Measurements from ENCODE around the gene PTGFR. TPM values are rescaled to one million over a fixed set of nuclear protein-coding genes. Genes with fewer than 3 reads are reported as not detected.

Gene PTGFR, protein sequence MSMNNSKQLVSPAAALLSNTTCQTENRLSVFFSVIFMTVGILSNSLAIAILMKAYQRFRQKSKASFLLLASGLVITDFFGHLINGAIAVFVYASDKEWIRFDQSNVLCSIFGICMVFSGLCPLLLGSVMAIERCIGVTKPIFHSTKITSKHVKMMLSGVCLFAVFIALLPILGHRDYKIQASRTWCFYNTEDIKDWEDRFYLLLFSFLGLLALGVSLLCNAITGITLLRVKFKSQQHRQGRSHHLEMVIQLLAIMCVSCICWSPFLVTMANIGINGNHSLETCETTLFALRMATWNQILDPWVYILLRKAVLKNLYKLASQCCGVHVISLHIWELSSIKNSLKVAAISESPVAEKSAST
- total RNA-seq (ENCODE audit: low replicate concordance), result 0.06 TPM in 1 of 2 replicates, not detected in the other

DNA sequence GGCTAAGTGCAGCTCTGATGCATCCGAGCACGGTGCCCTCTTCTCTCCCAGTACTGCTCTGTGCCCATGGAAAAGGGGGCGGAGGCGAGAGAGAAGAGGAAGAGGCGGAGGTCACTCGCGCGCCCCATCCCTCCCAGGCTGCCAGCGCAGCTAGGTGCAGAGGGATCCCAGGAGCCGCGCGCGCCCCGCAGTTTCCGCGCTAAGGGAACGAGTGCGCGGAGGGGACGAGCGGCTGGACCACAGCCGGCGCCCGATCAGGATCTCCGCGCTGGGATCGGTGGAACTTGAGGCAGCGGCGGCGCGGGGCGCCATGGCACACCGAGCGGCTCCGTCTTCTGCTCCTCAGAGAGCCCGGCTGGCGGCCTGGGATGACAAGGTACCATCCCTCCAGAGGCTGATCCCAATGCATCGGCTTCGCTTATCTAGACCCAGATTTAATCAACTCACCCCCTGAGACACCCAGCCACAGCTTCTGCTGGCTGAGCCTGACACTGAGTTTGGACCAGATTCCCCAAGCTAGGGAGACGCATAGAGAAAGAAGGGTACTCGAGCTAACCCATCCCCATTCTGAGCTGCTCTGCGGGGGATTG is at the start of gene PTGFR:
Gene PTGFR (plus strand): TSS at position 114 of the 590 bp plus-strand sequence. CDS start 1,770 bp downstream, outside the sequence.
- TF ChIP-seq EZH2phosphoT487 (IDR thresholded peaks at IDR 0.05) (no peak), EZH2 (IDR thresholded peaks at IDR 0.05) (no peak)
- Histone ChIP-seq H3F3A (ENCODE audit: low read depth) (no peaks in the 10 kb centered on the region), H3K9ac (no peak within 1 kb of the TSS), H2AFZ (replicated peaks) (peak within 1 kb of the TSS; percentile 98), H3K79me2 (ENCODE audit: low read depth) (no peaks in the 10 kb centered on the region), H3K4me2 (peak within 1 kb of the TSS; percentile 81), H3K4me1 (no peaks in the 10 kb centered on the region), H4K20me1 (ENCODE audit: low read depth) (no peaks in the 10 kb centered on the region), H3K27ac (no peak within 1 kb of the TSS), H3K27me3 (peaks cover 63% of the 10 kb centered on the region), H3K9me3 (ENCODE audit: low read depth) (no peaks in the 10 kb centered on the region), H3K36me3 (no peaks in the 10 kb centered on the region), H3K4me3 (peak within 1 kb of the TSS; percentile 57)
- Mint-ChIP-seq H3K27me3 (ENCODE audit: insufficient read depth, low read depth) (peaks cover 23% of the 10 kb centered on the region), H3K4me3 (peak within 1 kb of the TSS; percentile 93), H3K27ac (no peak within 1 kb of the TSS), H3K36me3 (no peaks in the 10 kb centered on the region), H3K4me1 (peaks cover 13% of the 10 kb centered on the region), H3K9me3 (peaks cover 2% of the 10 kb centered on the region)
- DNase-seq (ENCODE audit: low spot score), result peak; percentile 69

DNA sequence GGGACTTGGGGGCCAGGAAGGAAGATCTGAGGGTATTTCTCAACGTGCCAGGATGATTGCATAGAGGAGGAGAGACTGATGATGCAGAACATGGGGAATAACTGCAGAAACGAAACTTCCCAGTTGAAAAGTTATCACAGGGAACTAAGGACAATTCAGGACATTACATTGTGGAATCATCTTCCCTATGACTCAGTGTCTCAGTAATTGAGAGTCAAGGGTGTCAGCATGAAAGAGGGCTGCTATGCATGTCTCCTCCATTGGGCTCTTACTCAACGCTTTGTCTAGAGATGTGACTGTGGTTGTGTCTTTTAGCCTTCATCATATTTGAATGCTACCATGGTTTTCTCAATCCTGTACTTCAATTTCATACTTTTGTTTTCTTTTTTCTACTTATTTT is 48.9 kb upstream of the PTGFR start:
- Histone ChIP-seq H3K4me3 (no peak overlapping the region), H3K4me2 (no peak overlapping the region), H3K27me3 (no peaks in the 10 kb centered on the region), H3K9ac (no peak overlapping the region), H3K36me3 (no peaks in the 10 kb centered on the region), H3K4me1 (no peaks in the 10 kb centered on the region), H3F3A (ENCODE audit: low read depth) (no peaks in the 10 kb centered on the region), H2AFZ (replicated peaks) (no peak overlapping the region), H3K27ac (no peak overlapping the region), H3K9me3 (ENCODE audit: low read depth) (no peaks in the 10 kb centered on the region), H4K20me1 (ENCODE audit: low read depth) (no peaks in the 10 kb centered on the region), H3K79me2 (ENCODE audit: low read depth) (no peaks in the 10 kb centered on the region)
- Mint-ChIP-seq H3K4me3 (no peak overlapping the region), H3K27me3 (ENCODE audit: insufficient read depth, low read depth) (no peaks in the 10 kb centered on the region), H3K4me1 (peaks cover 2% of the 10 kb centered on the region), H3K9me3 (no peaks in the 10 kb centered on the region), H3K27ac (no peak overlapping the region), H3K36me3 (no peaks in the 10 kb centered on the region)
- DNase-seq (ENCODE audit: low spot score), result no peak
- TF ChIP-seq EZH2phosphoT487 (IDR thresholded peaks at IDR 0.05), result no peak
- no peak for TF ChIP-seq EZH2 (IDR thresholded peaks at IDR 0.05)
- TF ChIP-seq, protein P1, sequence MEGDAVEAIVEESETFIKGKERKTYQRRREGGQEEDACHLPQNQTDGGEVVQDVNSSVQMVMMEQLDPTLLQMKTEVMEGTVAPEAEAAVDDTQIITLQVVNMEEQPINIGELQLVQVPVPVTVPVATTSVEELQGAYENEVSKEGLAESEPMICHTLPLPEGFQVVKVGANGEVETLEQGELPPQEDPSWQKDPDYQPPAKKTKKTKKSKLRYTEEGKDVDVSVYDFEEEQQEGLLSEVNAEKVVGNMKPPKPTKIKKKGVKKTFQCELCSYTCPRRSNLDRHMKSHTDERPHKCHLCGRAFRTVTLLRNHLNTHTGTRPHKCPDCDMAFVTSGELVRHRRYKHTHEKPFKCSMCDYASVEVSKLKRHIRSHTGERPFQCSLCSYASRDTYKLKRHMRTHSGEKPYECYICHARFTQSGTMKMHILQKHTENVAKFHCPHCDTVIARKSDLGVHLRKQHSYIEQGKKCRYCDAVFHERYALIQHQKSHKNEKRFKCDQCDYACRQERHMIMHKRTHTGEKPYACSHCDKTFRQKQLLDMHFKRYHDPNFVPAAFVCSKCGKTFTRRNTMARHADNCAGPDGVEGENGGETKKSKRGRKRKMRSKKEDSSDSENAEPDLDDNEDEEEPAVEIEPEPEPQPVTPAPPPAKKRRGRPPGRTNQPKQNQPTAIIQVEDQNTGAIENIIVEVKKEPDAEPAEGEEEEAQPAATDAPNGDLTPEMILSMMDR (IDR thresholded peaks at IDR 0.05), result no peak

DNA sequence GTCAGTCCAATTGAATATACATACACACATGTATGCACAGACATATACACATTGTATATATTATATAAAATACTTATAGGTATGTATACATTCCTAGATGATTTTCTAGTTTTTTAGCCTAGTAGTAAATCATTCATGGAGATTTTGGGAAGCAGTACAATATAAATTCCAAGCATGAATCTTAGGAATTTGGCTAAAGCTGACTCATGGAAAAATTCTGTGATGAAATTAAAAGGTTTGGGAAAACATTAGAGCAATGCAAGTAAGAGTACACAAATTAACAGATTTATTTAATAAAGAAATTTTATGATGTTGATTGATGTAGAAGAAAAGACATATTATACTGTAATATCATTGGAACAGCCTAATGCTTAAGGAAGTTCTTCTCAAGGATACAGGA is 43.7 kb upstream of the PTGFR start:
- Histone ChIP-seq H3F3A (ENCODE audit: low read depth) (no peaks in the 10 kb centered on the region), H3K9me3 (ENCODE audit: low read depth) (no peaks in the 10 kb centered on the region), H3K79me2 (ENCODE audit: low read depth) (no peaks in the 10 kb centered on the region), H3K36me3 (no peaks in the 10 kb centered on the region), H3K4me2 (no peak overlapping the region), H3K27ac (no peak overlapping the region), H4K20me1 (ENCODE audit: low read depth) (no peaks in the 10 kb centered on the region), H3K27me3 (no peaks in the 10 kb centered on the region), H3K9ac (no peak overlapping the region), H3K4me1 (no peaks in the 10 kb centered on the region), H2AFZ (replicated peaks) (no peak overlapping the region), H3K4me3 (no peak overlapping the region)
- no peaks in the 10 kb centered on the region for H3K36me3 Mint-ChIP-seq
- no peaks in the 10 kb centered on the region for H3K4me1 Mint-ChIP-seq
- no peaks in the 10 kb centered on the region for H3K27me3 Mint-ChIP-seq (ENCODE audit: insufficient read depth, low read depth)
- TF ChIP-seq, protein P1 (IDR thresholded peaks at IDR 0.05), result no peak
- TF ChIP-seq EZH2phosphoT487 (IDR thresholded peaks at IDR 0.05) (no peak), EZH2 (IDR thresholded peaks at IDR 0.05) (no peak)
- H3K4me3 Mint-ChIP-seq, result no peak overlapping the region
- H3K9me3 Mint-ChIP-seq, result no peaks in the 10 kb centered on the region
- no peak for DNase-seq (ENCODE audit: low spot score)
- H3K27ac Mint-ChIP-seq, result no peak overlapping the region

DNA sequence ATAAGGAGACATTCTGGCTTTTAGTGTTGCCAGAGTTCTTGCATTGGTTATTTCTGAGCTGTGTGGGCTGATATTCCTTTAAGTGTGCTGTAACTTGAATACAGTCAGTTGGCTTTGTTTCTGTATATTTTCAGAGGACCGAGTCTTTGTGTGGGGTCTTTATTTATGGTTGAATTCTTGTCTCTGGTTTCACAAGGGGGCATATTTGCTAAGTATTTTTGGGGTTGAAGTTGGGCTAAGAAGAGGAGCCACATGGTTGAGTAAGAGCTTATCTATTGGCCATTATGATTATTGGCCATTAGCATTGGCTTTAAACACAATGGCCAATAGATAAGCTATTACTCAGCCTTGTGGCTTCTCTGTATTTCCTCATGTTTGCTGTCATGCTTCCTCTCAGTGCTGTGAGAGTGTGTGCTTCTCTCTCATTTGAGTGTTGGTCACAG is 26.3 kb upstream of the PTGFR start:
- TF ChIP-seq EZH2phosphoT487 (IDR thresholded peaks at IDR 0.05), result no peak
- TF ChIP-seq, protein P1 (IDR thresholded peaks at IDR 0.05), result no peak
- TF ChIP-seq EZH2 (IDR thresholded peaks at IDR 0.05), result no peak
- H4K20me1 ChIP-seq (ENCODE audit: low read depth), result no peaks in the 10 kb centered on the region
- no peak overlapping the region for H3K4me2 ChIP-seq
- no peak overlapping the region for H3K4me3 ChIP-seq
- H2AFZ ChIP-seq (replicated peaks), result no peak overlapping the region
- Mint-ChIP-seq H3K9me3 (peaks cover 9% of the 10 kb centered on the region), H3K27ac (no peak overlapping the region), H3K4me1 (no peaks in the 10 kb centered on the region), H3K27me3 (ENCODE audit: insufficient read depth, low read depth) (no peaks in the 10 kb centered on the region), H3K4me3 (no peak overlapping the region), H3K36me3 (no peaks in the 10 kb centered on the region)
- H3F3A ChIP-seq (ENCODE audit: low read depth), result no peaks in the 10 kb centered on the region
- DNase-seq (ENCODE audit: low spot score), result no peak
- H3K9ac ChIP-seq, result no peak overlapping the region
- H3K27me3 ChIP-seq, result no peaks in the 10 kb centered on the region
- no peaks in the 10 kb centered on the region for H3K4me1 ChIP-seq
- H3K36me3 ChIP-seq, result no peaks in the 10 kb centered on the region
- no peaks in the 10 kb centered on the region for H3K79me2 ChIP-seq (ENCODE audit: low read depth)
- H3K27ac ChIP-seq, result no peak overlapping the region
- peaks cover 12% of the 10 kb centered on the region for H3K9me3 ChIP-seq (ENCODE audit: low read depth)
